OCI-LY3 (cell line): ENCODE measurements around the gene RAC3.

Source experiments
- CTCF ChIP-seq: fragments of 200-600, 300-600 bp; sonication (generic); IDR thresholded peaks from 2 replicates; pipeline ENCODE4 v1.5.1; 2014; ENCODE audit warnings: antibody characterized with exemption, low read length, low read depth
- EZH2phosphoT487 ChIP-seq: fragments of 200-600 bp; shearing (Covaris generic); IDR thresholded peaks from 2 replicates; pipeline ENCODE4 v1.6.1; 2018; ENCODE audit warnings: antibody characterized with exemption, mixed run types, low read depth

GRCh38 chr17:82052638-82053059 lies 21.2 kb downstream of the RAC3 start:
- TF ChIP-seq CTCF (no peak), EZH2phosphoT487 (no peak)
